Fibroblast of the aortic adventitia (primary cell): Measurements from ENCODE around the gene SACM1L. TPM values are rescaled to one million over a fixed set of nuclear protein-coding genes. Genes with fewer than 3 reads are reported as not detected.

Experiments used
- DNase-seq: peaks from one replicate; pipeline ENCODE4 v3.0.0-alpha.2; 2010; ENCODE audit warnings: low read depth
- H3K4me3 ChIP-seq: 2 replicates; pipeline ENCODE4 v1.5.1; 2011; ENCODE audit warnings: low read depth, mild to moderate bottlenecking, control low read depth, low read length, moderate library complexity
- CTCF ChIP-seq: IDR thresholded peaks from 2 replicates; pipeline ENCODE4 v1.5.1; 2011; ENCODE audit warnings: mild to moderate bottlenecking, low read length, control low read depth, inconsistent platforms; ENCODE audit not compliant: insufficient read depth
- total RNA-seq: library from RNA; depleted of rRNA; stranded (reverse); fragments of >200 nt; gene quantifications from 2 replicates; pipeline ENCODE4 v1.2.3, GENCODE V29; 2012; ENCODE audit warnings: low replicate concordance

Gene SACM1L
- total RNA-seq: 18.5 and 30.7 TPM in 2 replicates

GRCh38 chr3:45688882-45689786 lies at the start of gene SACM1L:
Gene SACM1L, plus strand, starts transcription at chr3:45689396. Its CDS starts 70 bp downstream, at chr3:45689466.
- DNase-seq: peak; percentile 99
- TF ChIP-seq CTCF: no peak
- H3K4me3 ChIP-seq: peak within 1 kb of the TSS; percentile 78

GRCh38 chr3:45640091-45640507 lies 49.1 kb upstream of the SACM1L start:
- DNase-seq: no peak
- H3K4me3 ChIP-seq: no peak overlapping the region
- TF ChIP-seq CTCF: no peak

GRCh38 chr3:45640724-45641361 lies 48.4 kb upstream of the SACM1L start:
- no peak for TF ChIP-seq CTCF
- no peak for DNase-seq
- no peak overlapping the region for H3K4me3 ChIP-seq

GRCh38 chr3:45641756-45642155 lies 47.4 kb upstream of the SACM1L start:
- no peak overlapping the region for H3K4me3 ChIP-seq
- no peak for DNase-seq
- TF ChIP-seq CTCF: no peak

GRCh38 chr3:45642731-45643152 lies 46.5 kb upstream of the SACM1L start:
- TF ChIP-seq CTCF: no peak
- H3K4me3 ChIP-seq: no peak overlapping the region
- DNase-seq: no peak

- H3K4me3 ChIP-seq: no peak overlapping the region
- no peak for TF ChIP-seq CTCF
- peak; percentile 60 for DNase-seq
Measured at GRCh38 chr3:45644063-45644790, 45.0 kb upstream of the SACM1L start.
